GM13976 (cell line): ENCODE data around the gene ATN1.

Source experiments
- DNase-seq: peaks from one replicate; pipeline ENCODE4 v3.0.0; 2012; ENCODE audit warnings: low spot score
- in situ Hi-C: fragments of 300-500 bp; cut with MboI; formaldehyde crosslinking; loops from one replicate; pipeline ENCODE4 v1.12.0; 2022; ENCODE audit warnings: low sequenced_read_pairs, mixed read lengths, inconsistent platforms; ENCODE audit not compliant: unreplicated experiment
- TF ChIP-seq, protein P1 (sequence below): IDR thresholded peaks from 2 replicates; pipeline ENCODE4 v1.5.1; 2012; ENCODE audit warnings: borderline replicate concordance, mild to moderate bottlenecking; ENCODE audit not compliant: insufficient read depth; ENCODE audit errors: extremely low read depth, missing control alignments, control extremely low read depth

The ATN1 gene

GRCh38 chr12:6912164-6912935 is 15.4 kb upstream of the ATN1 start:
- TF ChIP-seq, protein P1, sequence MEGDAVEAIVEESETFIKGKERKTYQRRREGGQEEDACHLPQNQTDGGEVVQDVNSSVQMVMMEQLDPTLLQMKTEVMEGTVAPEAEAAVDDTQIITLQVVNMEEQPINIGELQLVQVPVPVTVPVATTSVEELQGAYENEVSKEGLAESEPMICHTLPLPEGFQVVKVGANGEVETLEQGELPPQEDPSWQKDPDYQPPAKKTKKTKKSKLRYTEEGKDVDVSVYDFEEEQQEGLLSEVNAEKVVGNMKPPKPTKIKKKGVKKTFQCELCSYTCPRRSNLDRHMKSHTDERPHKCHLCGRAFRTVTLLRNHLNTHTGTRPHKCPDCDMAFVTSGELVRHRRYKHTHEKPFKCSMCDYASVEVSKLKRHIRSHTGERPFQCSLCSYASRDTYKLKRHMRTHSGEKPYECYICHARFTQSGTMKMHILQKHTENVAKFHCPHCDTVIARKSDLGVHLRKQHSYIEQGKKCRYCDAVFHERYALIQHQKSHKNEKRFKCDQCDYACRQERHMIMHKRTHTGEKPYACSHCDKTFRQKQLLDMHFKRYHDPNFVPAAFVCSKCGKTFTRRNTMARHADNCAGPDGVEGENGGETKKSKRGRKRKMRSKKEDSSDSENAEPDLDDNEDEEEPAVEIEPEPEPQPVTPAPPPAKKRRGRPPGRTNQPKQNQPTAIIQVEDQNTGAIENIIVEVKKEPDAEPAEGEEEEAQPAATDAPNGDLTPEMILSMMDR, result no peak
- DNase-seq, result no peak
- in situ Hi-C loops, result no loop called here

GRCh38 chr12:6914246-6914946 is 13.4 kb upstream of the ATN1 start, which contains the start of gene ENO2:
Gene ENO2, plus strand, starts transcription at chr12:6914580. Its CDS starts 1,253 bp downstream, at chr12:6915833.
- peak; percentile 90 for DNase-seq
- TF ChIP-seq, protein P1, result no peak
- in situ Hi-C loops, result no loop called here

DNA sequence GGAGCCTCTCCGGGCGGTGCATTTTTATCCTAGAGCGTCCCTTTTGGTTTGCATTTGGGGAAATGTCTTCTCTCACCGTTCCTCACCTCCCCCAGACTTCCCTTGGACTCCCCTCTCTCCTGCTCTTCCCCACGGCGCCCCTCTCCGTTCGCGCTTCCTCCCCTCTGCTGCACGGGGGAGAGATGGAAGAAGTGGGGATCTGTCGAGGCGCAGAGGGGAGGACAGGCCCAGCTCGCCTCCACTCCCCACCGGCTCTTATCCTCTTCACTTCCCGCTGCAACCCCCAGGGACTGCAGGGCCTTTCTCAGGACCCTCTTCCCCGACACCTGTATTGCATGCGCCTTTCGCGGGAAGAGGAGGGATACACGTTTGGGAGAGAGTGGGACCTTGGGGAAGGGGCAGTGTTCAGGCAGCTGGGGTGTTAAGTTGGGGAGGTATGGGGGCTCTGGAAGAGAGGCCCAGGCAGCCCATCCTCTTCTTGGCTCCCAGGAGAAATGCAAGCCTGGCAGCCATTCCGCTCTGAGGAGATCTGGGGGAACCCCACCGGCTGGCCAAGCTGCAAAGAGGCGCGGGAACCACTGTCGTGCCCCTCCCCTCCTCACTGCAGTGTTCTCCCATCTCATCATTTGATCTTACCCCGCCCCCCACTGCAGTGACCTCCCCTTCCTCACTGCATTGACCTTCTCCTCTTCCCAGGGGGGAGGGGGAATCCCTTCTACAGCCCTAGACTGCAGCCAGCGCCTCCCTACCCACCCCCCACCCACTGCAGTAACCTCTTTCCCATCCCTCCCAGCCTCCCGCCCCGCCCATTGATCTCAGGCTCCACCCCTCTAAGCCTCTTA is 12.6 kb upstream of the ATN1 start:
- in situ Hi-C loops, result no loop called here
- TF ChIP-seq, protein P1, result no peak
- DNase-seq, result peak; percentile 72

- TF ChIP-seq, protein P1, result no peak
- in situ Hi-C loops, result no loop called here
- no peak for DNase-seq
Observed at GRCh38 chr12:6915789-6916285, 11.9 kb upstream of the ATN1 start.

DNA sequence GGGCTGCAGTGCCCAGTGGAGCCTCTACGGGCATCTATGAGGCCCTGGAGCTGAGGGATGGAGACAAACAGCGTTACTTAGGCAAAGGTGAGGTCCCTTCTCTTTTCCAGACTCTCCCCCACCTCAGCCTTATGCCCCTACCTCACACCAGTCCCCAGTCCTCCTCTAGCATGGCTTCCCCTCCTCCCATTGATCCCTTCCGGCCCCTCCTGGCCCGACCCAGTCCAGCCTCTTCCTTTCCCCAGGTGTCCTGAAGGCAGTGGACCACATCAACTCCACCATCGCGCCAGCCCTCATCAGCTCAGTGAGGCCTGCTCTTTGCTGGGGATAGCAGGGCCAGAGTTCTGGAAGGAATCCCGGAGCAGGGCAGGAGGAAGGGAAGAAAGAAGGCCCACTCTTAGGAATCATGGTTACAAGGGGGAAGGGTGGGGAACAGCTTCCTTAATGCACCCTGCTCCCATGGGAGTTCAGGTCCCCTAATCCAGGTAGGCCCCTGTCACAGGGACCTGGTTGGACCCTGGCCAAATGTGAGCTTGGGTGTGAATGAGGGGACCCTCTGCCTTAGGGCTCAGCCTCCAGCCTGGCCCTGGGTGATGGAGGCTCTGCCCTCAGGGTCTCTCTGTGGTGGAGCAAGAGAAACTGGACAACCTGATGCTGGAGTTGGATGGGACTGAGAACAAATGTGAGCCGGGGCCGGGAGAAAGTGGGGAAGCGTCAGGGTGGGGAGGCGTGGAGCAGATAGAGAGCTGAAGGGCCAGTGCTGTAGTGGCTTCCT is 11.1 kb upstream of the ATN1 start:
- TF ChIP-seq, protein P1, result no peak
- DNase-seq, result no peak
- in situ Hi-C loops, result no loop called here
